Parathyroid adenoma (tissue), 2 donors: ENCODE results near the gene AGXT2.
"Not testable (repeated sequence)": the region's sequence is repeated elsewhere in the genome, so short reads cannot be mapped to it uniquely, and the experiment has no call there.

Experiments used
- H2AFZ ChIP-seq: fragments of 300-600 bp; sonication (generic); one replicate; pipeline ENCODE4 v1.7.0; 2017; ENCODE audit warnings: antibody characterized with exemption, mild to moderate bottlenecking
- H3K27ac ChIP-seq: fragments of 300-600 bp; sonication (generic); one replicate; pipeline ENCODE4 v1.7.0; 2017
- H3K27me3 ChIP-seq: fragments of 300-600 bp; sonication (generic); one replicate; pipeline ENCODE4 v1.7.0; 2017; ENCODE audit warnings: low read length; ENCODE audit not compliant: control insufficient read depth, insufficient read depth
- H3K36me3 ChIP-seq: fragments of 300-600 bp; sonication (generic); one replicate; pipeline ENCODE4 v1.7.0; 2017; ENCODE audit warnings: low read length; ENCODE audit not compliant: control insufficient read depth, insufficient read depth
- H3K4me1 ChIP-seq: fragments of 300-600 bp; sonication (generic); one replicate; pipeline ENCODE4 v1.7.0; 2017; ENCODE audit warnings: control low read depth
- H3K4me2 ChIP-seq: fragments of 300-600 bp; sonication (generic); one replicate; pipeline ENCODE4 v1.7.0; 2017; ENCODE audit warnings: low read length
- H3K4me3 ChIP-seq: fragments of 300-600 bp; sonication (generic); one replicate; pipeline ENCODE4 v1.7.0; 2017; ENCODE audit warnings: low read depth, low read length
- H3K79me2 ChIP-seq: fragments of 300-600 bp; sonication (generic); one replicate; pipeline ENCODE4 v1.7.0; 2017; ENCODE audit warnings: control low read depth
- H3K9ac ChIP-seq: fragments of 300-600 bp; sonication (generic); one replicate; pipeline ENCODE4 v1.7.0; 2017; ENCODE audit warnings: mild to moderate bottlenecking
- H3K9me3 ChIP-seq: fragments of 300-600 bp; sonication (generic); one replicate; pipeline ENCODE4 v1.7.0; 2017; ENCODE audit warnings: low read length; ENCODE audit not compliant: control insufficient read depth
- CTCF ChIP-seq: fragments of 300-600 bp; sonication (generic); IDR thresholded peaks from one replicate; pipeline ENCODE4 v1.7.0; 2017; ENCODE audit warnings: antibody characterized with exemption, mild to moderate bottlenecking
- donor health status: primary hyperparathyroidism.

AGXT2 gene

GRCh38 chr5:35041261-35041660 is 6.5 kb downstream of the AGXT2 start:
- H3K36me3 ChIP-seq, result no peaks in the 10 kb centered on the region
- no peak overlapping the region for H3K4me3 ChIP-seq
- H2AFZ ChIP-seq, result no peak overlapping the region

GRCh38 chr5:35038891-35039290 is 8.9 kb downstream of the AGXT2 start:
- no peaks in the 10 kb centered on the region for H3K27me3 ChIP-seq
- H3K4me1 ChIP-seq, result no peaks in the 10 kb centered on the region
- no peak overlapping the region for H3K27ac ChIP-seq
- H3K9ac ChIP-seq, result no peak overlapping the region
- no peaks in the 10 kb centered on the region for H3K9me3 ChIP-seq
- H3K36me3 ChIP-seq, result no peaks in the 10 kb centered on the region
- no peak overlapping the region for H2AFZ ChIP-seq
- H3K79me2 ChIP-seq, result no peaks in the 10 kb centered on the region
- TF ChIP-seq CTCF, result no peak
- H3K4me2 ChIP-seq, result no peak overlapping the region
- H3K4me3 ChIP-seq, result no peak overlapping the region

More at GRCh38 chr5:35041261-35041660, 6.5 kb downstream of the AGXT2 start:
- no peak overlapping the region for H3K27ac ChIP-seq
- H3K9me3 ChIP-seq, result no peaks in the 10 kb centered on the region
- no peaks in the 10 kb centered on the region for H3K79me2 ChIP-seq
- no peak for TF ChIP-seq CTCF
- no peaks in the 10 kb centered on the region for H3K27me3 ChIP-seq
- H3K4me1 ChIP-seq, result no peaks in the 10 kb centered on the region
- no peak overlapping the region for H3K4me2 ChIP-seq
- no peak overlapping the region for H3K9ac ChIP-seq

- TF ChIP-seq CTCF, result no peak
Measured at GRCh38 chr5:35036536-35036935, 11.2 kb downstream of the AGXT2 start.

GRCh38 chr5:35035929-35036328 is 11.8 kb downstream of the AGXT2 start:
- H3K27me3 ChIP-seq, H3K36me3 ChIP-seq: not testable (repeated sequence)

More at GRCh38 chr5:35036536-35036935, 11.2 kb downstream of the AGXT2 start:
- Histone ChIP-seq H3K9ac (no peak overlapping the region), H2AFZ (no peak overlapping the region), H3K9me3 (no peaks in the 10 kb centered on the region), H3K27me3 (no peaks in the 10 kb centered on the region), H3K27ac (no peak overlapping the region), H3K4me3 (no peak overlapping the region), H3K36me3 (no peaks in the 10 kb centered on the region), H3K4me2 (no peak overlapping the region), H3K79me2 (no peaks in the 10 kb centered on the region), H3K4me1 (no peaks in the 10 kb centered on the region)

GRCh38 chr5:35035271-35035670 is 12.5 kb downstream of the AGXT2 start:
- H3K4me3 ChIP-seq, result no peak overlapping the region
- H3K79me2 ChIP-seq, result no peaks in the 10 kb centered on the region
- TF ChIP-seq CTCF, result no peak
- no peaks in the 10 kb centered on the region for H3K36me3 ChIP-seq
- no peaks in the 10 kb centered on the region for H3K4me1 ChIP-seq
- H3K9me3 ChIP-seq, result no peaks in the 10 kb centered on the region
- no peak overlapping the region for H3K9ac ChIP-seq
- H3K27me3 ChIP-seq, result no peaks in the 10 kb centered on the region
- H3K27ac ChIP-seq, result no peak overlapping the region
- no peak overlapping the region for H2AFZ ChIP-seq
- no peak overlapping the region for H3K4me2 ChIP-seq

More at GRCh38 chr5:35035929-35036328, 11.8 kb downstream of the AGXT2 start:
- not testable (repeated sequence) for H3K27ac ChIP-seq, H3K9me3 ChIP-seq, H3K9ac ChIP-seq, H2AFZ ChIP-seq, H3K4me1 ChIP-seq, H3K4me3 ChIP-seq, H3K79me2 ChIP-seq, H3K4me2 ChIP-seq
